NCI-H2227 (cell line): Measurements from ENCODE around the gene SFT2D1.
A peak's percentile ranks its signal among the peaks of the same experiment; 100 is the strongest.
"Not testable (repeated sequence)": the region's sequence is repeated elsewhere in the genome, so short reads cannot be mapped to it uniquely, and the experiment has no call there.

Experiments
- DNase-seq: peaks from one replicate; lab custom pipeline; 2025; ENCODE audit not compliant: unreplicated experiment; lab: John Stamatoyannopoulos, UW

Gene SFT2D1

DNA sequence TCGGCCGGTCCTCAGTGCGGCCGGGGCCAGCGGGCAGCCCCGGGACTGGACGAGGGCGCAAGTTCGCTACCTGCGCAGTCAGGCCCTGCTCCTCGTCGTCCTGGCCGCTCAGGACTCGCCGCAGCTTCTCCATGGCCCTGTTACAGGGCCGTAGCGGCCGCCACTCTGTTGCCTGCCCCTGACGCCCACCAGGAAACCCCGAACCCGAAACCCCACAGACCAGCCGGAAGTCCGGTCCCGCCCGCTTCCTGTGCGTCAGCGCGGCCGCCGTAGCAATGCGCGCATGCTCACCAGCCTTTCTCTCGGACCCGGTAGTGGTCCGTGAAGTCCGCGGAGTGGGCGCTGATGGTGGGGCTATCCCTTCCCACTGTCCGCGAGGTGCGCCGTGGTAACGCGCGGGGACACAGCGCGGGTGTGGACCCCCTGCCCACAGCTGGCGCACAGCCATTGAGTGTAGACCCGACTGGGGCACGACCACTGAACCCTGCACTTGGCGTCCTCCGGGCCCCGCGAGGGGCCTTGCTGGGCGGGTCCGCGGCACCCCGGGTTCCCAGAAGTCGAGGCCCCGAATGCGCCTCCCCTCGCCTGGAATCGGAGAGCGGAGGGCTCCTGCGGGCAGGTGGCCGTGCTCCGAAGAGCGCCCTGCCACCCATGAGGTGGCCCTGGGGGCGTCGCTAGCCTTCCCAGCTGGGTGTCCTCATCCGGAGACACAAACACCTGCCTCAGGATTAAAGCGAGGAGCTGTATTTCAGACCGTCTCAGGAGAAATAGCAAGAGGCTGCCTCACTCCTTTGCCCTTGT lies at the start of gene SFT2D1:
Gene SFT2D1, minus strand, starts transcription at position 197 of the 801 bp plus-strand sequence. Its CDS starts 64 bp downstream, at position 133.
- DNase-seq = peak; percentile 84

DNA sequence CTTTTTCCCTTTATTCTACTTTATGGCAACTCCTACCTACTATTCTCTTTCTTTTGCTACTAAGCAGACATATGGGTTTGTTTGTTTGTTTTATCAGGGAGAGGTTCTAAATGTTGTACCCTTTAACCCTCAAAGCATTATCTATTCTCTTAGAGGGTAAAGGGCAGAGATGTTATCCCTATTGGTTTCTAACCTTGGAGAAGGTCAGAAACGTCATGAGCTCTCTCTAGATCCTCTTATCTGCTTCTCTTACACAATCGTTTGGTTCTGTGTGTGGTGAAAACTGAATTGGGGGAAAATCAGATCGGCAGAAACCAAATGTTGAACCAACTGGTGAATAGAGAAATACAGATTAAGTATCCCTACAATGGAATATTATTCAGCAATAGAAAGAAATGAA lies 46.8 kb upstream of the SFT2D1 start:
- no peak for DNase-seq

- no peak for DNase-seq
Observed at GRCh38 chr6:166388290-166389004, 46.1 kb upstream of the SFT2D1 start.

GRCh38 chr6:166387642-166388289 lies 45.4 kb upstream of the SFT2D1 start:
- DNase-seq = no peak

- not testable (repeated sequence) for DNase-seq
Observed at GRCh38 chr6:166387098-166387497, 44.8 kb upstream of the SFT2D1 start.

DNA sequence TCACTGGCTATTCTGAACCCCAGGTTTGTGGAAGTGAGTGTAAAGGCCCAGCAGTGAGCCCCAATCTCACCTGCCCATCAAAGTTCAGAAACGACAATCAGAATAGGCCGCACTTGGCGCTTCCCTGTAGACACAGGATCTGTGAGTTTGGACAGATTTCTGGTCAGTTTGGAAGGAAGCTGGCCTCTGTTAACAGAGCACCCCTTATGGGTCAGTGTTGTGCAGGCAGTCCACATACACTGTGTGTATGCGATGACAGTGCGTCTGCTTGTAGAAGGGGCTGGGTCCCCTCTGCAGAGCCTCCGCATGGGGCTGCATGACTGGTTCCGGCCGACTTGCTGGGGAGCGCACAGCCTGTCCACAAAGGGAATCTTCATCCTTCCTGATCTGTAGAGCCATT lies 43.8 kb upstream of the SFT2D1 start:
- DNase-seq = no peak

DNA sequence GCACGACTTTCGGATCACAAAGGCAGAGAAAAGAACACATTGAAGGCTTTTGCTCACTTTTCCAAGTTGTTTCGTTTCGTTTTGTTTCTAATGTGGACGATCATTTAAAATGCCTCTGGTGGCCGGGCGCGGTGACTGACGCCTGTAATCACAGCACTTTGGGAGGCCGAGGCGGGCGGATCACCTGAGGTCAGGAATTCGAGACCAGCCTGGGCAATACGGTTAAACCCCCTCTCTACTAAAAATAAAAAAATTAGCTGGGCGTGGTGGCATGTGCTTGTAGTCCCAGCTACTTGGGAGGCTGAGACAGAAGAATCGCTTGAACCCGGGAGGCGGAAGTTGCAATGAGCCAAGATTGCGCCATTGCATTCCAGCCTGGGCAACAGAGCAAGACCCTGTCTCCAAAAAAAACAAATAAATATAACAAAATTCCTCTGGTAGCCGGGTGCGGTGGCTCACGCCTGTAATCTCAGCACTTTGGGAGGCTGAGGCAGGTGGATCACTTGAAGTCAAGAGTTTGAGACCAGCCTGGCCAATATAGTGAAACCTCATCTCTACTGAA lies 41.5 kb upstream of the SFT2D1 start:
- DNase-seq = peak; percentile 56

- peak; percentile 94 for DNase-seq
Observed at GRCh38 chr6:166382933-166383801, 40.8 kb upstream of the SFT2D1 start, which contains the start of gene MPC1. TSS of gene MPC1 (minus strand) at chr6:166382940. CDS start at chr6:166382876, 64 bp downstream.

DNA sequence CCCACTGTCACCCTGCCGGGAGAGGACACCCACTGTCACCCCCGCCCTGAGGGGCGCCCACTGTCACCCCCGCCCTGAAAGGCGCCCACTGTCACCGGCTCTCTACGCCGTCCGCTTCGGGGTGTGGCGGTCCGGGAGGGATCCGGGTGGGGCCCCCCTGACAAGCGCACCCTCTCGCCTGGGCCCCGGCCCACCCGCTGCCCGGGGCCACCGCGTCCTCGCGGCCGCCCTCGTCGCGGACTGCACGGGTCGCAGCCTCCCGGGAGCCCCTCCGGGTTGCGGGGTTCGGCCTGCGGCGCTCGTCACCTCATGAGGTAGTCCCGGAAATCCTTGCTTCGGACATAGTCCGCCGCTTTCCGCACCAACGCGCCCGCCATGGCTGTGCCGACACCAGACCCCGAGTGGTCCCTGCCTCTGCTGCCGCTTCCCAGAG lies 40.2 kb upstream of the SFT2D1 start:
- no peak for DNase-seq

DNA sequence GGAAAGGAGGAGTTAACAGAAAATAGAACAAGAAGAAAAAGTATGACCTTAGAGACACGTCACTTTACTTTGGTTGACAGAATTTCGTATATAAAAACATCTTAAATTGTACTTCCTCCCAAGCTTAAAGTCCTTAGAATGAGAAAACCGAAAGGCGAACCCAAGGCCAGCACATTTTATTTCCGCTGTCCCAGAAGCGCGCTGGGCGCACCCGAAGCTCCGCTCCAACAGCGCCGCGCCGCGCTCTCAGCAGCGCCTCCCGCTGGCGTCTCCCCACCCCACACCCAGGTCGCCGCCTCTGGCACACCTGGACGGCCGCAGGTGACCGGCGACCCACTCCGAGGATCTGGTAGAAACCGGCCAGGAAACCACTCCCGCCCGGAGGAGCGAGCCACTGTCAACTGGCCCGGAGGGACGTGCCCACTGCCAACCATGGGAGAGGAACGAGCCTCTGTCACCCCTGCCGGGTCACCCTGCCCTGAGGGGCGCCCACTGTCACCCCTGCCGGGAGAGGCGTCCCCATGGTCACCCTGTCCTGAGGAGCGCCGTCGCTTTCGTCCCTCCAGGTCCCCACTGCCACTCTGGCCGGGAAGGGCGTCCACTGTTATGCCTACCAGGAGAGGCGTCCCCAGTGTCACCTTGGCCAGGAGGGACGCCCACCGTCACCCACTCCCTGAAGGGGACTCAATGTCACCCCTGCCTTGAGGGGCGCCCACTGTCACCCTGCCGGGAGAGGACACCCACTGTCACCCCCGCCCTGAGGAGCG lies 39.6 kb upstream of the SFT2D1 start:
- DNase-seq = peak; percentile 49

DNA sequence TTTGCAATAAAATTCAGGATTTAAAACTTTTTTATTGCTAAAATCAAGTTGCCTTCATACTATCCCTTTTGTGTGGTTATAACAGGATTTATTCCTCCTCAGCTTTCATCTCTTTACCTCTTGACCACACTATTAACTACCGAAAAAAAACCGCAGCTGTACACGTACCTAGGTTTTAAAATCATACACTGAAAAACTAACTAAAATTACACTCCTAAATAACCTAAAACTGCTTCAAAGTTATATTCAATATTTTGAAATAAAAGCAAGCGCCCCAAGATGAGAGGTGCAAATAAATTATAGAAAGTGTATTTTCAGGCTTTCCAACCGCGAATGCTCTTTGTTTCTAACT lies 39.0 kb upstream of the SFT2D1 start:
- DNase-seq = no peak

- no peak for DNase-seq
Observed at GRCh38 chr6:166379800-166380199, 37.5 kb upstream of the SFT2D1 start.

DNA sequence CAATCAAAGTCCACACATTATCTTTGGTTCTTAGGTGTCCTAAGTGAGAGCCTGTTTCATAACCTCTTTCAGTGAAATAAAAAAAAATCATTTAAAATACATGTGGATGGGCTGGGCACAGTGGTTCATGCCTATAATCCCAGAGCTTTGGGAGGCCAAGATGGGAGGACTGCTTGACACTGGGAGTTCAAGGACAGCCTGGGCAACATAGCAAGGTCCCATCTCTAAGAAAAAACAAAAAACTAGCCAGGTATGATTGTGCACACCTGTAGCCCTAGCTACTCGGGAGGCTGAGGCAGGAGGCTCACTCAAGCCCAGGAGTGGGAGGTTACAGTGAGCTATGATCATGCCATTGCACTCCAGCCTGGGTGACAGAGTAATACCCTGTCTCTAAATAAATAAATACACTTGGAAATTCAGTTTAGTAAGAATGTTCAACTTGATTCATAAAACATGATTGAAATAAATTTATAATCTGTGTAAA lies 36.8 kb upstream of the SFT2D1 start:
- DNase-seq = no peak

DNA sequence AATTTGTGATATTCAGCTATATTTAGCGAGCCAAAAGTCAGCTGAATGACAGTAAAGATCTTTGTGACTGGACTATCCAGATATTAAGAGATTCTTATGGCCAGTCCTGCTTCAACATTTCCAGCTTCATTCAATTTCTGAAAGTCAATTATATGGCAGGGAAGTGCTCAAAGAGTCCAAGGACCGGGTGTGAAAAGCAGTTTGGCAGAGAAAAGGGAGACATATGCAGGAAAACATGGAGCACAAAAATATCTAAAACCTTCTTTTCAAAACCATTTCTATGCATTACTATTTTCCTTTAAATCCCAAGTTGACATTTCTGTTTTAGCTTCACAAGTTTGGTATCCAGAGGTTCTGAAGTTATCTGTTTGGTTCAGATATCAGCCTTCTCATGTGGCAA lies 35.4 kb upstream of the SFT2D1 start:
- no peak for DNase-seq

GRCh38 chr6:166375013-166375412 lies 32.7 kb upstream of the SFT2D1 start:
- no peak for DNase-seq

DNA sequence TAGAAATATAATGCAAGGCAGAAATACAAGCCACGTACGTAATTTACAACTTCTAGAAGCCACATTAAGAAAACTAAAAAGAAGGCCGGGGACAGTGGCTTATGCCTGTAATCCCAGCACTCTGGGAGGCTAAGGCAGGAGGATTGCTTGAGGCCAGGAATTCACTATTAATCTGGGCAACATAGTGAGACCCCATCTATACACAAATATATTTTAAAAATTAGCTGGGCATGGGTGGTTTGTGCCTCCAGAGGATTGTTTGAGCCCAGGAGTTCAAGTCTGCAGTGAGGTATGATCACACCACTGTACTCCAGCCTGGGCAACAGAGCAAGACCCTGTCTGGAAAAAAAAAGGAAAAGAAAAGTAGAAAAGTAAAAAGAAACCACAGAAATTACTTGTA lies 28.1 kb upstream of the SFT2D1 start:
- no peak for DNase-seq

DNA sequence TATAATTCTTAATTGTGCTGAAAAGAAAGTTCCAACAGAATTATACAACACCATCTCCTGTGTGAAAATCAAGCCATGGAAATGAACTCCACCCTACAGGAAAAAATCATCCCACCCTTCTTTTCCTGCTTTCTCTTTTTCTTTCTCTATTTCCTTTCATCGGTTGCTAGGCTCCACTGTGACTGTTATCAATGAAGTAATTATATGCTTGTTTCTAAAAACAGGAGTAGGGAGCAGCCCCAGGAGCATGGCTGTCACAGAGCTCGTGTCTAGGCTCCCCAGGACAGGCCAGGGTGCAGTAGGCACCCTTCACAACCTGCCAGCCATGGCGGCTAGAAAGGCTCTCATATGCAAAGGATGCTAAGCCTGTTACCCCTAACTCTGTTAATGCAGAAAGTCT lies 27.4 kb upstream of the SFT2D1 start:
- DNase-seq = no peak

- DNase-seq = no peak
Observed at GRCh38 chr6:166366921-166367320, 24.6 kb upstream of the SFT2D1 start.

- no peak for DNase-seq
Observed at GRCh38 chr6:166365806-166366205, 23.5 kb upstream of the SFT2D1 start.

- DNase-seq = no peak
Observed at GRCh38 chr6:166365221-166365620, 22.9 kb upstream of the SFT2D1 start.
